ENCODE results near the gene LANCL3.

Gene LANCL3

GRCh38 chrX:37679888-37680287, 108.4 kb downstream of the LANCL3 start:
- Histone ChIP-seq H3K36me3 (ENCODE audit: control insufficient read depth in 2 of 2, insufficient read depth in 1 of 2, low read length in 2 of 2) (no peaks in the 10 kb centered on the region), H3K4me3 (ENCODE audit: low read depth, low read length) (no peak overlapping the region), H3K4me1 (ENCODE audit: control insufficient read depth, insufficient read depth, low read length) (peaks cover 3% of the 10 kb centered on the region), H3K27ac (ENCODE audit: extremely low read depth, low read depth, low read length) (no peak overlapping the region), H3K9me3 (ENCODE audit: control insufficient read depth, insufficient read depth, low read depth, low read length) (no peaks in the 10 kb centered on the region)
- TF ChIP-seq ZSCAN4 (tag by site-specific recombination; IDR thresholded peaks at IDR 0.05) (no peak), ZSCAN5A (tag by site-specific recombination; IDR thresholded peaks at IDR 0.05) (no peak), ZNF514 (tag by site-specific recombination; IDR thresholded peaks at IDR 0.05) (no peak), KLF10 (tag by site-specific recombination; IDR thresholded peaks at IDR 0.05) (no peak), ZFP69B (tag by site-specific recombination; IDR thresholded peaks at IDR 0.05) (no peak), ZNF311 (tag by site-specific recombination; IDR thresholded peaks at IDR 0.05; ENCODE audit: borderline replicate concordance) (no peak), HOXC10 (CRISPR knock-in tag; IDR thresholded peaks at IDR 0.05) (no peak), ZIC2 (tag by site-specific recombination; IDR thresholded peaks at IDR 0.05) (no peak)
- ChIA-PET CTCF (no interaction called here), POLR2A (no interaction called here)

GRCh38 chrX:37684426-37684825, 113.0 kb downstream of the LANCL3 start:
- Histone ChIP-seq H3K4me3 (ENCODE audit: low read depth, low read length) (no peak overlapping the region), H3K4me1 (ENCODE audit: control insufficient read depth, insufficient read depth, low read length) (no peaks in the 10 kb centered on the region; the same call in 1 of the 2 replicates), H3K9me3 (ENCODE audit: control insufficient read depth, insufficient read depth, low read depth, low read length) (no peaks in the 10 kb centered on the region), H3K36me3 (ENCODE audit: control insufficient read depth in 2 of 2, insufficient read depth in 1 of 2, low read length in 2 of 2) (no peaks in the 10 kb centered on the region), H3K27ac (ENCODE audit: extremely low read depth, low read depth, low read length) (no peak overlapping the region)
- CTCF ChIA-PET, result interaction anchor here (0.7 to 1.0 kb wide), 2 partner anchors 8 to 36 kb away, joined by 3 to 4 read pairs; no protein-coding TSS in a partner anchor
- POLR2A ChIA-PET, result no interaction called here
- TF ChIP-seq ZNF214 (tag by site-specific recombination; IDR thresholded peaks at IDR 0.05; ENCODE audit: borderline replicate concordance), result no peak
- no peak for TF ChIP-seq ZNF521 (tag by site-specific recombination; IDR thresholded peaks at IDR 0.05)
- TF ChIP-seq YY1 (tag by site-specific recombination; IDR thresholded peaks at IDR 0.05), result no peak
- TF ChIP-seq INSM2 (tag by site-specific recombination; IDR thresholded peaks at IDR 0.05), result no peak
- TF ChIP-seq ZNF157 (tag by site-specific recombination; IDR thresholded peaks at IDR 0.05), result no peak
- TF ChIP-seq ZBTB10 (tag by site-specific recombination; IDR thresholded peaks at IDR 0.05), result no peak
- no peak for TF ChIP-seq ZNF596 (tag by site-specific recombination; IDR thresholded peaks at IDR 0.05)
- no peak for TF ChIP-seq ZSCAN18 (tag by site-specific recombination; IDR thresholded peaks at IDR 0.05)

All from HEK293 (cell line).